ENCODE measurements around the gene HHAT. TPM values are rescaled to one million over a fixed set of nuclear protein-coding genes. Genes with fewer than 3 reads are reported as not detected.

The HHAT gene
- total RNA-seq, 1 donor from 2014 or later, result 11.8 TPM

DNA sequence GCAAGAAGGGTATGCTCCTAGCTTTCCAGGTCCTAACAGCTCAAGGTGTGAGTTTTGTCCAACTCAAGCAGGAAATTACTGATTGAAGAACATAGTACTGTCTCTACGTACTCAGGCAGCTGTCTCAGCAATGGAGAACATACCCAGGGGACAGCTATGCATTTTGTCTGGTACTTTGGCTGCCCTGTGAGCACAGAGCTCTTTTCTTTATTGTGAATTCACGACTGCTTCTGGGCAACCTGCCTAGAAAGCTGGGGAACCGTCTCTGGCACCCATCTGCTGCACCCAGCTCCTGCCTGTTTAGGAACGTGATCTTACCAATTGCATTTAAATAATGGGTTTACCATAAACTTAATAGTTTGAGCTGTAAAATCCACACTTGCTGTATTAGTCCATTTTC lies 258.1 kb downstream of the HHAT start:
- intact Hi-C loops (cut with DNase I), result no loop called here
- no peaks in the 10 kb centered on the region for H3K27me3 ChIP-seq
- no peak for TF ChIP-seq POLR2A (IDR thresholded peaks at IDR 0.05)

DNA sequence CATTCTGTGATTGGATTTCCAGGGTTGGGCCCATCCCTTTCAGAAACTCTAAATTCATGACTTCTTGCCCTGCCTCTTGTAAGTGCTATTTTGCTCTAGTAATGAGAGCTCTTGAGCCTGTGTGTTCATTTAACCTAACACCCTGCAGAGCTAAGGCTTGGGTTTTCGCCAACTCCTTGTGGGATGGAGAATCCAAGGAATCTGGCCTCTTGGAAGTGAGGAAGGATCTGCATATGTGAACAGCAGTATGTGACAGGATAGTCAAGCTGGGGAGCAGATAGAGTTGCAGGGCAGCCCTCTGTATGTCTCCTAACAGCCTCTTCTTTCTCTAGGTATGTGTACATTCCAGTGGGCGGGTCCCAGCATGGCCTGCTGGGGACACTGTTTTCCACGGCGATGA lies 258.9 kb downstream of the HHAT start:
- intact Hi-C loops (cut with DNase I), result no loop called here
- H3K27ac ChIP-seq, result no peak overlapping the region
- no peak for DNase-seq (ENCODE audit: extremely low spot score in 2 of 2)
- H3K4me3 ChIP-seq, result no peak overlapping the region
- no peaks in the 10 kb centered on the region for H3K36me3 ChIP-seq
- H3K27me3 ChIP-seq, result no peaks in the 10 kb centered on the region
- no peaks in the 10 kb centered on the region for H3K9me3 ChIP-seq
- no peaks in the 10 kb centered on the region for H3K4me1 ChIP-seq
- TF ChIP-seq POLR2AphosphoS5 (IDR thresholded peaks at IDR 0.05; ENCODE audit: insufficient read depth in 1 of 2, low read depth in 1 of 2) (no peak), POLR2A (IDR thresholded peaks at IDR 0.05) (no peak)
- TF ChIP-seq, protein P1, sequence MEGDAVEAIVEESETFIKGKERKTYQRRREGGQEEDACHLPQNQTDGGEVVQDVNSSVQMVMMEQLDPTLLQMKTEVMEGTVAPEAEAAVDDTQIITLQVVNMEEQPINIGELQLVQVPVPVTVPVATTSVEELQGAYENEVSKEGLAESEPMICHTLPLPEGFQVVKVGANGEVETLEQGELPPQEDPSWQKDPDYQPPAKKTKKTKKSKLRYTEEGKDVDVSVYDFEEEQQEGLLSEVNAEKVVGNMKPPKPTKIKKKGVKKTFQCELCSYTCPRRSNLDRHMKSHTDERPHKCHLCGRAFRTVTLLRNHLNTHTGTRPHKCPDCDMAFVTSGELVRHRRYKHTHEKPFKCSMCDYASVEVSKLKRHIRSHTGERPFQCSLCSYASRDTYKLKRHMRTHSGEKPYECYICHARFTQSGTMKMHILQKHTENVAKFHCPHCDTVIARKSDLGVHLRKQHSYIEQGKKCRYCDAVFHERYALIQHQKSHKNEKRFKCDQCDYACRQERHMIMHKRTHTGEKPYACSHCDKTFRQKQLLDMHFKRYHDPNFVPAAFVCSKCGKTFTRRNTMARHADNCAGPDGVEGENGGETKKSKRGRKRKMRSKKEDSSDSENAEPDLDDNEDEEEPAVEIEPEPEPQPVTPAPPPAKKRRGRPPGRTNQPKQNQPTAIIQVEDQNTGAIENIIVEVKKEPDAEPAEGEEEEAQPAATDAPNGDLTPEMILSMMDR (IDR thresholded peaks at IDR 0.05), result no peak

More for the DNA sequence above, 258.1 kb downstream of the HHAT start:
- Histone ChIP-seq H3K9me3 (no peaks in the 10 kb centered on the region), H3K4me3 (no peak overlapping the region), H3K4me1 (no peaks in the 10 kb centered on the region), H3K27ac (no peak overlapping the region), H3K36me3 (no peaks in the 10 kb centered on the region)
- DNase-seq (ENCODE audit: extremely low spot score in 2 of 2), result no peak

DNA sequence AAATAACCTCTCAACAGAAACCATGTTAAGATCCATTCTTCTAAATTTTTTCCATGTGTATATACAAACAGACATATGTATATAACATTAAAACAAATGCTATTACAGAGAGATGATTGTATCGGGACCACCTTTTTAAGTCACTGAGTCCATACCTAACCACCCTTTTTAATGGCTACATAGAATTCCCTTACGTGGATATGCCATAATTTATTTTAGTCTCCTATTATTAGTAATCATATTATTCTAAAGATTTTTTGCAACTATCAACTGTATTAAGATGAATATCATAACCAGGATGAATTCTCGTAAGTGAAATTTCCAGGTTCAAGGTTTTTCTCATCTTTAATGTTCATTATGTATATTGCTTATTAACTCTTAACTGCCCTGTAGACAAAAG lies 259.7 kb downstream of the HHAT start:
- Histone ChIP-seq H3K4me1 (no peaks in the 10 kb centered on the region), H3K27me3 (no peaks in the 10 kb centered on the region), H3K4me3 (no peak overlapping the region), H3K9me3 (no peaks in the 10 kb centered on the region), H3K27ac (no peak overlapping the region), H3K36me3 (no peaks in the 10 kb centered on the region)
- DNase-seq (ENCODE audit: extremely low spot score in 2 of 2), result no peak
- intact Hi-C loops (cut with DNase I), result no loop called here
- TF ChIP-seq POLR2AphosphoS5 (IDR thresholded peaks at IDR 0.05; ENCODE audit: insufficient read depth in 1 of 2, low read depth in 1 of 2), result no peak
- TF ChIP-seq POLR2A (IDR thresholded peaks at IDR 0.05), result no peak
- TF ChIP-seq, protein P1 (IDR thresholded peaks at IDR 0.05), result no peak

DNA sequence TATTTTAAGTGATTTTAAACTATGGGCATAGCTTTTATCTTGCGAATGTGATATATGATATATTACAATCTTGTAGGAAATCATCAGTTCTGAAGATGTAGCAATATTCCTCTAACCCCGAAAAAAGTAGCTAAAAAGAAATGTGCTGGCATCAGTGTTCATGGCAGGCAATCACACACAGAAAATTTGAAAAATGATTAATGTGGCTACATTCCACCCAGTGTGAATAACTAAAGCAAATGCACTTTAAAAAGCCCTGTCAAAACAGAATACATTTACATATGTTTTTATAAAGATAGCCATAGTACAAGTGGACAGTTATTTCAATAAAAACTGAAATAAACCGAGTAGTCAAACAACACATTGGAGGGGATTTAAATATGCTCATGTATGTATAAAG lies 260.2 kb downstream of the HHAT start:
- intact Hi-C loops (cut with DNase I), result no loop called here

DNA sequence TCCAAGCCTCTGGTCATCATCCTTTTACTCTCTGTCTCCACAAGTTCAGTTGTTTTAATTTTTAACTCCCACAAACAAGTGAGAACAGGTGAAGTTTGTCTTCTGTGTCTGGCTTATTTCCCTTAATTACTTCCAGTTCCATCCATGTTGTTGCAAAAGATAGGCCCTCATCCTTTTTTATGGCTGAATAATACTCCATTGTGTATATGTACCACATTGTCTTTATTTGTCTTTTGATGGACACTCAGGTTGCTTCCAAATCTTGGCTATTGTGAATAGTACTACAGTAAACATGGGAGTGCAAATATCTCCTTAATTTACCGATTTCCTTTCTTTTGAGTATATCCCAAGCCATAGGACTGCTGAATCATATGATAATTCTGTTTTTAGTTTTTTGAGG lies 262.5 kb downstream of the HHAT start:
- Histone ChIP-seq H3K27ac (no peak overlapping the region), H3K36me3 (no peaks in the 10 kb centered on the region), H3K9me3 (no peaks in the 10 kb centered on the region), H3K4me1 (no peaks in the 10 kb centered on the region), H3K27me3 (no peaks in the 10 kb centered on the region), H3K4me3 (no peak overlapping the region)
- TF ChIP-seq, protein P1 (IDR thresholded peaks at IDR 0.05), result no peak
- TF ChIP-seq POLR2AphosphoS5 (IDR thresholded peaks at IDR 0.05; ENCODE audit: insufficient read depth in 1 of 2, low read depth in 1 of 2), result no peak
- TF ChIP-seq POLR2A (IDR thresholded peaks at IDR 0.05), result no peak
- DNase-seq (ENCODE audit: extremely low spot score in 2 of 2), result no peak
- intact Hi-C loops (cut with DNase I), result no loop called here

More for the DNA sequence above, 260.2 kb downstream of the HHAT start:
- no peak for TF ChIP-seq POLR2A (IDR thresholded peaks at IDR 0.05)
- no peak for TF ChIP-seq POLR2AphosphoS5 (IDR thresholded peaks at IDR 0.05; ENCODE audit: insufficient read depth in 1 of 2, low read depth in 1 of 2)
- TF ChIP-seq, protein P1 (IDR thresholded peaks at IDR 0.05), result no peak
- Histone ChIP-seq H3K27ac (no peak overlapping the region), H3K36me3 (no peaks in the 10 kb centered on the region), H3K9me3 (no peaks in the 10 kb centered on the region), H3K4me3 (no peak overlapping the region), H3K27me3 (no peaks in the 10 kb centered on the region), H3K4me1 (no peaks in the 10 kb centered on the region)
- DNase-seq (ENCODE audit: extremely low spot score in 2 of 2), result no peak

DNA sequence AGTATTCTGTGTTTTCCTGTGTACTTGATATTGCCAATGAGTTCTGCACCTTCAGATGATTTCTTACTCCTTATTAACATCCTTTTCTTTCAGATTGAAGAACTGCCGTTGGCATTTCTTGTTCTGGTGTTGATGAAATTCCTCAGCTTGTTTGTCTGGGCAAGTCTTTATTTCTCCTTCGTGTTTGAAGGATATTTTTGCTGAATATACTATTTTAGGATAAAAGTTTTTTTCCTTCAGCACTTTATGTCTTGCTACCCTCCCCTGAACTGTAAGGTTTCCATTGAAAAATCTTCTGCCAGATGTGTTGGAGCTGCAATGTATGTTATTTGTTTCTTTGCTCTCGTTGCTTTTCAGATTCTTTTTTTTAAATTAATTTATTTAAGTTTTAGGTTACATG lies 265.9 kb downstream of the HHAT start:
- intact Hi-C loops (cut with DNase I), result no loop called here
- no peaks in the 10 kb centered on the region for H3K36me3 ChIP-seq
- DNase-seq (ENCODE audit: extremely low spot score in 2 of 2), result no peak
- peaks cover 12% of the 10 kb centered on the region for H3K4me1 ChIP-seq
- no peak overlapping the region for H3K27ac ChIP-seq
- no peak overlapping the region for H3K4me3 ChIP-seq
- no peaks in the 10 kb centered on the region for H3K9me3 ChIP-seq
- TF ChIP-seq POLR2A (IDR thresholded peaks at IDR 0.05) (no peak), POLR2AphosphoS5 (IDR thresholded peaks at IDR 0.05; ENCODE audit: insufficient read depth in 1 of 2, low read depth in 1 of 2) (no peak)
- TF ChIP-seq, protein P1 (IDR thresholded peaks at IDR 0.05), result no peak
- no peaks in the 10 kb centered on the region for H3K27me3 ChIP-seq

All from vagina (tissue), 2 donors.